GM21723 (cell line): ENCODE data around the gene MECP2.

Experiments used
- ATAC-seq: cut with Tn5 transposase; IDR thresholded peaks from one replicate; pipeline ENCODE4 v1.9.1; 2021; ENCODE audit warnings: mild to moderate bottlenecking, moderate library complexity; ENCODE audit not compliant: unreplicated experiment

MECP2 gene

DNA sequence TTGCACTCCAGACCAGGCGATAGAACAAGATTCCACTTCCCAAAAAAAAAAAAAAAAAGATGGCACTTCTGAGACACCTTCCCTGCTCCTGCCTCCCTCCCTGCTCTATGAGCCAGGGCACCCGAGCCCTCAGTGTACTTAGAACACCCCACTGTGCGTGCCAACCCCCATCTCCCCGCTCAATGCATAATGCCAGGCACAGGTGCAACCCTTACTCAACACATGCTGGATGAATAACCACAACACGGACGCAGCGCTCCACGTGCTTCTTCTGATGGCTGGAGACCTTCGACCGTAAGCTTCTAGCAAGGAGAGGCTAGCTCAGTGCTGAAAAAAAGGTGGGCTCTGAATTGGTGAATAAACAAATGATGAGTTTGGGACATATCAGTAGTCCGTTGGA, 57.9 kb downstream of the MECP2 start:
- no peak for ATAC-seq

DNA sequence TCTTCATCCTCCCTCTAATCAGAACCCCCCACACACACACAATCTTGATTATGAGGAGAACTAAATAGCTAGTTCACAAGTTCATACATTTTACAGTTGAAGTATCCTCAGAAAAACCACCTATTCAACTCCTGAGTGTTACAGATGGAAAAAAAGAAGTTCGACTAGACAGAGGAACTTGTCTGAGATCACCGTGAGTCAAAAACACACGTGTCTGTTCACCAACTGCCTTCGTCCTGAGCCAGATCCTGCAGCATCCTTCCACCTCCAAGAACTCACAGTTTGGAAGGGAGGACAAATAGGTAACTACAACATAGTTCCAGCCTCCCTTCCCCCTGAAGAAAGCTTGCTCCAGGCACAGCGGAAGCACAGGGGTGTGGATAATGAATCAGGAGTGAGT, 58.9 kb downstream of the MECP2 start:
- no peak for ATAC-seq

DNA sequence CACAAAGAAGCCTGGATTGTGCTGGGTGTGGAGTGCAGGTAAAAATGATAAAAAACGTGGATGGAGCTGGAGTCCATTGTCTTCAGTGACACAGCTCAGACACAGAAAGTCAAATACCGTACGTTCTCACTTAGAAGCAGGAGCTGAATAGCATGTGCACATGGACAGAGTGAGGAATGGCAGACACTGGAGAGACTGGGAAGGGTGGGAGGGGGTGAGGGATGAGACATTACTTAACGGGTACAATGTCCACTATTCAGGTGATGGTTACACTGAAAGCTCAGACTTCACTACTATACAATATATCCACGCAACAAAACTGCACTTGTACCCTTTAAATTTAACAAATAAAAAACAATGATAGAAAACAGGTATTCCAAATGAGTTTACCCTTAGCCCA, 59.8 kb downstream of the MECP2 start:
- no peak for ATAC-seq

DNA sequence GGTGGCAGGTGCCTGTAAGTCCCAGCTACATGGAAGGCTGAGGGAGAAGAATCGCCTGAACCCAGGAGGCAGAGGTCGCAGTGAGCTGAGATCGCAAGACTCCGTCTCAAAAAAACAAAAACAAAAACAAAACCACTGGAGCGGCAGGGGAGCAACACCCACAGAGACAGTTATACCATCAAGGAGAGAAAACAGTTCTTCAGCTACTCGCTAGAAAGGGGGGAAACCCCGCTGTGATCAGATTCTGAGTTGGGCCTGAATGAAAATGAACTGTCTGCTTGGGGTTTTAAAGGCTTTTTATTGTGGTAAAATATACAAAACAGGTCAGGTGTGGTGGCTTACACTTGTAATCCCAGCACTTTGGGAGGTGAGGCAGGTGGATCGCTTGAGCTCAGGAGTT, 61.0 kb downstream of the MECP2 start:
- ATAC-seq: no peak

DNA sequence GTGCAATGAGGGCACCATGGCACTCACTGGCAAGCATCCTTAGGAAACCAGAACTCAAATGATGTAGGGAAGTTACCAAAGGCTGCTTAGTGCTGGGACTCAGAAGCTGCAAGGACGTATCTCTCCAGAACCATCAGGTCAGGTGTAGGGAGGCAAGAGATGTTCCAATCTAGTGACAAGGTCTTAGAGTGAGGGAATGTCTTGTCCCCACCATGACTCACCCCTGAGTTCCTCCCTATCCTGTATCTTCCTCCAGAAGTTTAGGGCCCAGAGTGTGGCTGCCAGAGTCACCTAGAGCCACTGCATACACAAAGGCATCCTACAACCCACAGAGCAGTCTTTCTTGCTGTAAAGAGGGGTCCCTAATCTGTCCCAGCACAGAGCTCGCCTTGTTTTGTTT, 63.7 kb downstream of the MECP2 start:
- ATAC-seq: no peak

DNA sequence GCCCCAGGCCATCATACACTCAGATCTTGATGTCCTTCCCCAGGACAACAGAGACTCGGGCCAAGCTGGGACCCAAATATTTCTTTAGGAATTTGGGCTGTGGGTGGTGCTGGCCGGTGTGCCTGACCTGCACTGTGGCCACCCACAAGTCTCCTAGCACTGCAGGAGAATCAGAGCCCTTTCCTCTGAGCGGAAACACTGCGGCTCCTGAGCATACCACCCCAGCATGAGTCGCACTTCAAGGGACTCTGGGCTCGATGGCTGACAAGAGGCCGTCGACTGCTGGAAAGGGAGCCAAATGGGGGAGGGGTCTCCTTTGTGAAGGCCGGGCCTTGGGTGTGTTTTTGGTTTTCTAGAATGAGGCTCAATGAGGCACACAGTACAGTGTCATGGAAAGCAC, 64.9 kb downstream of the MECP2 start:
- ATAC-seq: no peak

DNA sequence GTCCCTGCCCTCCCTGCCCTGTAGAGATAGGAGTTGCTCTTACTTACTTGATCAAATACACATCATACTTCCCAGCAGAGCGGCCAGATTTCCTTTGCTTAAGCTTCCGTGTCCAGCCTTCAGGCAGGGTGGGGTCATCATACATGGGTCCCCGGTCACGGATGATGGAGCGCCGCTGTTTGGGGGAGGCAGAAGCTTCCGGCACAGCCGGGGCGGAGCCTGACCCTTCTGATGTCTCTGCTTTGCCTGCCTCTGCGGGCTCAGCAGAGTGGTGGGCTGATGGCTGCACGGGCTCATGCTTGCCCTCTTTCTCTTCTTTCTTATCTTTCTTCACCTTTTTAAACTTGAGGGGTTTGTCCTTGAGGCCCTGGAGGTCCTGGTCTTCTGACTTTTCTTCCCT, 65.4 kb downstream of the MECP2 start:
- no peak for ATAC-seq

DNA sequence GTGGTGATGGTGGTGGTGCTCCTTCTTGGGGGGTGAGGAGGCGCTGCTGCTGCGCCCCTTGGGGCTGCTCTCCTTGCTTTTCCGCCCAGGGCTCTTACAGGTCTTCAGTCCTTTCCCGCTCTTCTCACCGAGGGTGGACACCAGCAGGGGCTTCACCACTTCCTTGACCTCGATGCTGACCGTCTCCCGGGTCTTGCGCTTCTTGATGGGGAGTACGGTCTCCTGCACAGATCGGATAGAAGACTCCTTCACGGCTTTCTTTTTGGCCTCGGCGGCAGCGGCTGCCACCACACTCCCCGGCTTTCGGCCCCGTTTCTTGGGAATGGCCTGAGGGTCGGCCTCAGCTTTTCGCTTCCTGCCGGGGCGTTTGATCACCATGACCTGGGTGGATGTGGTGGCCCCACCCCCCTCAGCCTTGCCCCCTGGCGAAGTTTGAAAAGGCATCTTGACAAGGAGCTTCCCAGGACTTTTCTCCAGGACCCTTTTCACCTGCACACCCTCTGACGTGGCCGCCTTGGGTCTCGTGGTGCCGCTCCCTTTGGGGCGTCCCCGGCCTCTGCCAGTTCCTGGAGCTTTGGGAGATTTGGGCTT, 66.7 kb downstream of the MECP2 start:
- no peak for ATAC-seq

DNA sequence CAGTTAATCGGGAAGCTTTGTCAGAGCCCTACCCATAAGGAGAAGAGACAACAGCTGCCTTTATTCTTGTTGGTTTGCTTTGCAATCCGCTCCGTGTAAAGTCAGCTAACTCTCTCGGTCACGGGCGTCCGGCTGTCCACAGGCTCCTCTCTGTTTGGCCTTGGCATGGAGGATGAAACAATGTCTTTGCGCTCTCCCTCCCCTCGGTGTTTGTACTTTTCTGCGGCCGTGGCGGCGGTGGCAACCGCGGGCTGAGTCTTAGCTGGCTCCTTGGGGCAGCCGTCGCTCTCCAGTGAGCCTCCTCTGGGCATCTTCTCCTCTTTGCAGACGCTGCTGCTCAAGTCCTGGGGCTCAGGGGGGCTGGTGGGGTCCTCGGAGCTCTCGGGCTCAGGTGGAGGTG, 67.3 kb downstream of the MECP2 start:
- ATAC-seq: no peak

DNA sequence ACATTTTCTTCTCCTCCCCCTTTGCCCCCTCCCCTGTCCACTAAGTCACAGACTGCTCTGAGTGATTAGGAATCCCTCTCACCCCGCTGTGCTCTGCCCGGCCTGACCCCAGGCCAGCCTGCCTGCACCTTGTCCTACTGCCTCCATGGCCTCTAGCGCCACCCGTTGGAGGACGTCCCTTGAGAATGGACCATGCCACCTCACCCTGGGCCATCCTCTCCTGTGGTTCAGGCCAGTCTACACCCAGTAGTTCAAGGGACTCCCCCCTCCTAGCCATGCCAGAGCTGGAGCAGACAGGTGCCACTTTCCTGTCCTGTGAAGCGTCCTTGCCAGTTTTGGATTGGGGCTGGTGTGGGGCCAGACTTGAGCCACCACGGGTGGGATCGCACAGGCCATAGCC, 68.1 kb downstream of the MECP2 start:
- no peak for ATAC-seq

DNA sequence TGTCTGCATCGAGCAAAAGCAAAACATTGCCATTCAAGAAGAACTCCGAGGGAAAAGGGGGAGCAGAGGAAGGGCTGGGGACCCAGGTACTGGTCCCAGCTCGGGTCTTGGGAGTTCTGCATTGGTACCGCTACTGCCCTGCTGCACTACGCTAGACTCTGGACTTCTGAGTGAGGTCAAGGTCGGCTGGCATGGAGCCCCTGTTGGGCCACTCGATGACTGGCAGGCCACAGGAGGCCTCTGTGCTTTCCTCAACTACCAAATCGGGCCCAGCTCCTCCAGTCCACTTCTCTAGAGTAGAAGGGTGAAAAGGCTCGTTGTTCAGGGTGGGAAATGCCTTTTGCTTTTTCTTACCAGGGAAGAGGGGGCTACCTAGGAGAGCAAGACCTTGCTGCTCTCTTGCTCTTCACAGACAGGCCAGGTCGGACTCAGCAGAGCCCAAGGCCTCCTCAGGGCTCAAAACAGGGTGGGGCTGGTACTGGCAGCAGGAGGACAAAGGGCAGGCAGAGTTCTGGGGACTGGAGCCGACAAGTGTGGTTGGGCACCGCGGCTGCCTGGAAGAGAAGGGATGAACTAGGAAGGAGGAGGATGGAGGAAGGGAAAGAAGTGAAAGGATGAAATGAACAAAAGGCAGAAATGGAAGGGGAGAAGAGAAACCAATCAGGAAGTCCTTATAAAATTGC, 68.9 kb downstream of the MECP2 start:
- ATAC-seq: no peak

DNA sequence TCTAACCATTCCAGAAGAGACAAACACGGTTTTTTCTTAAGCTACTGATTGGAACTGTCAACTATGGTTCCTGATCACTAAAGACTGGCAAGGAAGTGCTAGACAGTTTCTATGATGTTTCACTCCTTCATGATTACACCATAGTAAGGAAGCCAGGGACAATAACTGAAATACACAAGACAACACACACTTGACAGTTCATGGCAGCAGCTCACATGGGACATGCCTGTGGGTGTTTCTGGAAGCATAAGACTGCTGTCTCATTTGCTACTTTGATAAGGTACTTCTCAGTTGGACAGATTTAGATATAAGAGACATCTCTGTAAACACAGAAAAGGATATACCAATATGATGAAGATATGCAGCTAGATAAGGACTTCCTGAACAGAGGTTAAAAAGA, 69.5 kb downstream of the MECP2 start:
- ATAC-seq: no peak

DNA sequence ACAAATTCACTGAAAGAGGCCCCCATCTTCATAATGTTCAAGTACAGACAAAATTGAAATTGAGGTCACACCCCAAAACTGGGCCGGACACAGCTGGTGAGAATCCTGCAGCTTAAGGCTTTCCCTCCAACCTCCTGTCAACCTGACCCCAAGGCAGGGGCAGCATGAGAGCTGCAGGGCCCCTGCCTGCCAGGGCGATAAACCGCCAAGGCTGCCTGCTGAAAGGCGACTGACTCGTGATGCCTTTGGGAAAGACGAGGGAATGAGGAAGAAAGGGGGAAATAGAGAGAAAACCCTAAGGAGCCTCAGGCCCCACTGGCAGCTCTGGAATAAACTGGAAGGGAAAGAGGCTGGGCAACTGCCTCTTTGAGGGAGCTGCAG, 70.5 kb downstream of the MECP2 start:
- ATAC-seq: no peak

DNA sequence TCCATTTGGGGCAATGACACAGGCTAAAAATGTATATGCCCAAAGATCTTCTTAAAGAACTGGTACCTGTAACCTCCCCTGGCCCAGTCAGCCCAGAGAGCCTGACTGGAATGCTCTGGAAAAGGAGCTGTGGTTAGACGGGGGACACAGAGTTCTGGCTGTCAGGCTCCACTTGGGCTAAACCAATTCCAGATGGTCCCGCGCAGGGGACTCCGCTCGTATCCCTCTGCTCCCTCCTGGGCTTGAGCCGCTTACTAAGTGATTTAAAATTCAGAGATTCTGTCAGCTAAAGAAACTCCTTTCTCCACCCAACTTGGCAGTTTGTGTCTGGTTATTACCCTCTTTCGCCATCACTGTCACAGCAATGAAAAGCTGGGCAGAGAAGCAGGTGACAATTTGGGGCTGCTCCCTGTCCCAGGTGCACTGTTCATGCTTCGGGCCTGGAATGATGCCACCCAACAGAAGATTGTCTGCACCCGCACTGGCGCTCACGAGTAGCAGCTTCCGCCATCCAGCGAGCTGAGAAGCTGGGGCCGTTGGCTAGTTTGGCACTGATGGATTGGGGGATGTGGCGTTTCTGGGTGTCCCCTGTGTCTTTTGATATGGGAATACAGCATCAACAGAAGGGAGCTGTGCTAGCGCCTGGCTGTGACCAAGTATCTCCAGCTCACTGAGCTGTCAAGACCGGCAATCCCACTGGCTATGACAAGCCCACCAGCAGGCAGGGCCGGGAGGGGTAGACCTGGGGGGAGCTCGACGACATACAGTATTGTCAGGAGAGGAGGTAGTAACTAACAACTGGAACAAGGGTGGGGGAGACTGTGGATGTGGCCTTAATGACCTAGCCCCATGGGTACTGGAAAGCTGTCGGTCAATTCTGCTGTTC, 71.1 kb downstream of the MECP2 start:
- no peak for ATAC-seq

DNA sequence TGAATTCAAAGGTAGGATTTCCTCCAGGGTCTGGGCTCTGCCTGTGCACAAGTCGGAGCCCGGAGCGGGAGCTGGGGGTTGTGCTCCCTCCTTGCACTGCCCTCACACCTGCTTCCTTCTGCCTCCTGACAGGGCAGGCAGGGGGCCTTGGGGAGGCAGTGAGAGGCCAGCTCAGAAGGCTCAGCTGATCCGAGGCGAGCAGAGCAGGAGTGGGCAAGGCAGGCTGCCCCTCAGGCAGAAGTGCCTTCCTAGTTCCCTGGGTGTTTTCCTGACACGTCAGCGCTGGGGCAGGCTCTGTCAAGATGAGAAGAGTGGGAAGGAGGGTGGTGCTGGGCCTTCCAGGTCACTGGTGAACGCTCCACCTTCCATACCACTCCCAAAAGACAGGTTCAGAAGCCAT, 72.3 kb downstream of the MECP2 start:
- ATAC-seq: no peak

DNA sequence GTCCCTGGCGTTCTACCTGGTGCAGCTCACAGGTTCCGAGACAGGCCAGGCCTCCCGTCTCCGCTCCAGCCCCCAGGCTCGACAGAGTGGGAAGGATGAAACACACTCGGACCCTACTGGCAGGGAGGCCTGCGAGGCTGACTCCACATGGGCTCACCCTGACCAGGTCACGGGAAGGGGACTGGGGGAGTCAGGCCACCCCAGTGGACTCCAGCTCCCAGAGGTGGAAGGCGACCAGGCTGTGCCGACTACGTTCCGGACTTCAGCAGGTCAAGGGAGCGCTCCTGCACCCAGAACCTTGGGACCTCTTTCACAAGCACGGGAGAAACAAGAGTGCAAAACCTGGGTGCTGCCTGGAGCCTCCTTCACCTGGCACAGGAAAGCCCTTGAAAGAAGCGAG, 73.2 kb downstream of the MECP2 start:
- ATAC-seq: no peak

DNA sequence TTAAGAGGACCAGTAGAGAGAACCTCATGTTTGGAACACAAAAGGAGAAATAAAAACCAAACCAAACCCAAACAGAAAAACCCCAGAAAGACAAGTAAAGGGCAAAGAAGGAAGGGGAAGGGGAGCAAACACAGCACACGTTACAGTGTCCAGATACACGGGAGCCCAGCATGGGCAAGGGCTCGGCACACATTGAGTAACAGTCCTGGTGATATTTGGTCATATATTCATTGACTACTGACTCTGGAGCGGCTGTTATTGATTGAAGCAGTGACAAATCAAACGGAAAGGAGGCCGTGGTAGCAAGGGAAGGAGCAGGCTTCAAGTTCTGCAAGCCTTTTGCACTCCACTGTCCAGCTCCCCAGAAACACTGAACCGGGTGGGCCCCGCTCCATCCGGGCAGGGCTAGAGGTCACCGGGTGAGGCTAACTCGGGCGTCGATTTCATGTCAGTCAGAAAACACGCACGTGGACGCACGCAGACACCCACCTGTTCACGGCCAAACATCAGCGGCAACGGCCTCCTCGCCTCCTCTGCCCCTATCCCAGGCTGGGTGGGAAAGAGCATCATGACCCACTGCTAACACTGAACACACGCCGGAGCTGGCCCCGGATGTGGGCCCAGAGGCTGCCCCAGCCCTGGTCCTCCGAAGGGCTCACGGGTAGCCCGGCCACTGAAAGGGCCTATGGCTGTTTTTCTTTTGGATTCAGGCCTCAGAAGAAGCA, 74.1 kb downstream of the MECP2 start:
- ATAC-seq: no peak

DNA sequence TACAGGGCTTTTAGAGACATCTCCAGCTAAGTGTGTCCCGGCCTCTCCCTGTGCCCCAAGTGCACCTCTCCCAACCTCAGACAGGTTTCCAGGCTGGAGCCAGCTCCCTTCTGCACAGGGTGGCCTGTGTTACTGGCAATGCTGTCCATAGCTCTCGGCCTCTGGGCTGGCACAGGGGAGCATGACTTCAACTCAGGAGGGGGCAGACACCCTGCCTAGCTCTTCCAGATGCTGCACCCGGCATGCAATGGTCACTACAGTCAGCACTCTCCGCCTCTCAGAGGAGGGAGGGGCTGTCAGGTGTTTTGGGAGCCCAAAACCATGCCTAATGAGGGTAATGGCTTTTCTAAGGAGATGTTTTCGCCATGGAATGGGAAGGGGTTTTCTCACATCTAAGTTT, 75.4 kb downstream of the MECP2 start:
- no peak for ATAC-seq

DNA sequence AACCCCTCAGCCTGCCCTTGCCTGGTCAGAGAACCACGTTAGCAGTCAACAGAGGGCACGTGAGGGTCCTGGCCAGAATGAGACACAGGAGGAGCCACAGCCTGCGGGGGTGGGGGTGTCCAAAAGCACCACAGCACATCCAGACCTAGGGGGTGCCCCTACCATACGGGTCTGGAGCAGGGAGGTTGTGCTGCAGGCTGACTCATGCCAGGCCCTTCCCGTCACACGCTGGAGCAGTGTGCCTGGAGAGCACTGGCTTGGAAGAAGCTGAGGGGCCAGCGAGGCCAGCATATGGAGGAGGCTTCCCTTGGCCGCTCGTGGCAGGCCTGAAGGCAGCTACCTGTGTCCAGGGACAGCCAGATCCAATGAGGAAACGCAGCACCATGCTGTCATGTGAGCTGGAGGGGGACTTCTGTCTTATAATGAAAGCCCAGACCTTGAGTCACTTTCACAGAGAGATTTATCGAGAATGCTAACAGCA, 76.3 kb downstream of the MECP2 start:
- ATAC-seq: no peak

DNA sequence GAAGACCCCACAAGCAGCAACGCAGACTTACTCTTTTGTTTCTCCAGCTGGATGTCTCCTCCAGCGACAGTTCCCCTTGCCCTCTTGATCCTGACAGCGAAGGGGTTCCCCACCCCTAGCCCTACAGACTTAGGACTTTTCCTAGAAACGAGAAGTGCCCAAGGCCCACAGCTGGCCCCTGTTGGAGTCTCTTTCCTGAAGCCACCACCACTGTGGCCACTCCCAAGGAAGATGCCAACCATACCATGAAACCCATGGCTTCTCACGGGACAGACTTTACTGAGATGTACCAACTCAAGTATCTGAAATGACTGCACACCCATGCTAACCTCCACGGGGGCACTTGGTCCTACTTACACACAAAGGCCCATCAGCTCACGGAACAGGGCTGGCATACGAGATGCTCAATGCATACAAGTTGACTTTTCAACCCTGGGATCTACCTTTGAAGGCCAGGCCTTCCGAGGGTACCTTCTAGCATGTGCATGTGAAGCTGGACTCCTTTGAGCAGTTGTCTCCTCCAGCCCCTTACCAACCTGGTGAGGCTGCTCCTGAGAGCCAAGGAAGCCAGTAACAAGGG, 76.9 kb downstream of the MECP2 start:
- ATAC-seq: no peak
